Measurements from ENCODE around the gene CCSER1.
"Not testable (repeated sequence)": the region's sequence is repeated elsewhere in the genome, so short reads cannot be mapped to it uniquely, and the experiment has no call there.

Gene CCSER1

DNA sequence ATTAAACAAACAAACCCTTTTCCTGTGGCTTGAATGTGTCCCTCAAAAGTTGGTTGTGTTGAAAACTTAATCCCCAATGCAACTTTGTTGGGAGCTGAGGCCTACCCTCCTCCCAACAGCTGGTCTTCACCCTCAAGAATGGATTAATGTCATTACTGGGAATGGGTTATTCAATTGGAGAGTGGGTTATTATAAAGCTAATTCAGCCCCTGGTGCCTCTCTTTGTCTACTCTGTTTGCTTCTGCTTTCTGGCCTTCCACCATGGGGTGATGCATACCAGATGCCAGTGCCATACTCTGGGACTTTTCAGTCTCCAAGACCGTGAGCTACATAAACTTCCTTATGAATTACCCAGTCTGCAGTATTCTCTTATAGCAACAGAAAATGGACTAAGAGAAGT lies 706.5 kb downstream of the CCSER1 start:
- DNase-seq (ENCODE audit: low read depth in 2 of 2) = no peak

DNA sequence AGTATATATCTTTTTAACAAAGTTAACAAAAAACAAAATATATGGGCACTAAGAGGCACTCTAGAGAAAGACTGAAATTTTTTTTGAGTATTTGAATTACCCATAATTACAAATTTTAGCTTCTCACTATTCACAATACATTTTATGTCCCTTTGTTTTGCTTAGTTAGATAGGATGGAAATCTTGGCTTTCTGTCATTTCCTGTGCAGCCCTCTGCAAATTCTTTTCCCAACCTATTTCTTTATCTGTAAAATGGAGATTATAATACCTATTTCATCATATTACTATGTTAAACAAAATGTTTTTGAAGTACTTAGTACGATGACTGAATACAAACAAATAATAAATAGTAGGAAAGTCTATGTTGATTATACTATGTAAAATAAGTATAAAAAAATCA lies 710.0 kb downstream of the CCSER1 start:
- DNase-seq (ENCODE audit: low read depth in 2 of 2) = no peak

- DNase-seq (ENCODE audit: low read depth in 2 of 2) = not testable (repeated sequence)
Measured at GRCh38 chr4:90838859-90839258, 711.7 kb downstream of the CCSER1 start.

- no peak for DNase-seq (ENCODE audit: low read depth in 2 of 2)
Measured at GRCh38 chr4:90840291-90840690, 713.1 kb downstream of the CCSER1 start.

- DNase-seq (ENCODE audit: low read depth in 2 of 2) = no peak
Measured at GRCh38 chr4:90840828-90841227, 713.6 kb downstream of the CCSER1 start.

GRCh38 chr4:90841676-90842075 lies 714.5 kb downstream of the CCSER1 start:
- DNase-seq (ENCODE audit: low read depth in 2 of 2) = no peak

GRCh38 chr4:90842960-90843359 lies 715.8 kb downstream of the CCSER1 start:
- no peak for DNase-seq (ENCODE audit: low read depth in 2 of 2)

- DNase-seq (ENCODE audit: low read depth in 2 of 2) = no peak
Measured at GRCh38 chr4:90844241-90844640, 717.0 kb downstream of the CCSER1 start.

GRCh38 chr4:90845777-90846176 lies 718.6 kb downstream of the CCSER1 start:
- no peak for DNase-seq (ENCODE audit: low read depth in 2 of 2)

- DNase-seq (ENCODE audit: low read depth in 2 of 2) = no peak
Measured at GRCh38 chr4:90852237-90852636, 725.0 kb downstream of the CCSER1 start.

DNA sequence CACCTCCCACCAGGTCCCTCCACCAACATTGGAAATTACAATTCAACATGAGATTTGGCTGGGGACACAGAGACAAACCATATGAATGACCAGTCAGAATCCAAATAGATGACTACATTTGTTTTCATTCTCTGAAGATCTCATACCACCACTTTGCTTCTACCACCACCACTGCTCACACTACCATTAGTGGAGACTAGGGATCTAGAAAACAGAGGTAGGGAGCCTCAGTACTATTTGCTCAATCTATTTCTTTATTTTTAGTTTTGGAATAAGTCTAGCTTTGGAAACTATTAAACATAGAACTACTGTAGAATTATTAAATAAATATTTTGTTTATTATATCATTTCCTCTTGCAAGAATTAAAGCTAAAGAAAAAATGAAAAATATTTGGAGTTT lies 727.9 kb downstream of the CCSER1 start:
- no peak for DNase-seq (ENCODE audit: low read depth in 2 of 2)

DNA sequence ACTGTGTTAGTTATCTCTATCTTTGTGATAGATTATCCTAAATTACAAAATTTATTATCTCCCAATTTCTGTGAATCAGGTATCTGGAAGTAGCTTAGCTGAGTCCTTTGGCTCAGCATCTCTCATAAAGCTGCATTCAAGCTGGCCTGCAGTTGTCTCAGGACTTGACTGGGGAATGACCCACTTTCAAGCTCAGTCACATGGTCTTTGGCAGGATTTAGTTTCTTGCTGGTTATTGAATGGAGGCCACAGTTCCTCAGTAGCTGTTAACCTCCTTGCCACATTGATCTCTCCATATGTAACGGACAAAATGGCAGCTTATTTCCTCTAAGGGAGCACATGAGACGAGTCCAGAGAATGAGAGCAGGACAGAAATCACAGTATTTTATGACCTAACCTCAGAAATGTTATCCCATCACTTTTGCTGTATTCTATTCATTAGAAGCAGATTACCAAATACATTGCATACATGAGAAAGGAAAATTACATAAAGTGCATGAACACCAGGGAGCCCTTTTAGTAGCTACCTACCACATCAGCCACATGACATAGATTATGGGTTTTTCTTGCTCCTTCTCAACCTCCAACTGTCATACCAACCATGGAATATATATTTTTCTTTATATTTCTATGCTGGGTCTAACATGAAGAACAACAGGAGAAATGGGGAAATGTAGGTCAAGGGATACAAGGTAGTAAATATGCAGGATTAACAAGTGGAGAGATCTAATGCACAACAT lies 730.1 kb downstream of the CCSER1 start:
- no peak for DNase-seq (ENCODE audit: low read depth in 2 of 2)

DNA sequence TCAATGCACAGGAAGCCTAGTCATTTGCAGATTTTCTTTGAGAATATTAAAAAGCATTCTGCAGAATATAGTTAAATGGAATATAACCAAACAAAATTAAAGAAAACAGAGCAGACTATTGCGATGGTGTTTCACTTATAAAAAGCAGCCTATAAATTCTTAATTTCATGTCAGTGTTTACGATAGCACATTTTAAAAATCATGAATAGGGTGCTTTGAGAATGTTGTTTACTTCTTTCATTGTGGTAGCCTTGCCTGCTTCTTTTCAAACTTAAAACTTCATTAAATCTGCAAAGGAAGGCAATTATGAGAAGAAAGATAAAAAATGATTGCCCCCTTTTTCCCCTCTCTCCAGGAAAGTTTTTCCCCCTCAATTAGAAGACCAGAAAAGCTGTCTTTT lies 748.6 kb downstream of the CCSER1 start:
- no peak for DNase-seq (ENCODE audit: low read depth in 2 of 2)

DNA sequence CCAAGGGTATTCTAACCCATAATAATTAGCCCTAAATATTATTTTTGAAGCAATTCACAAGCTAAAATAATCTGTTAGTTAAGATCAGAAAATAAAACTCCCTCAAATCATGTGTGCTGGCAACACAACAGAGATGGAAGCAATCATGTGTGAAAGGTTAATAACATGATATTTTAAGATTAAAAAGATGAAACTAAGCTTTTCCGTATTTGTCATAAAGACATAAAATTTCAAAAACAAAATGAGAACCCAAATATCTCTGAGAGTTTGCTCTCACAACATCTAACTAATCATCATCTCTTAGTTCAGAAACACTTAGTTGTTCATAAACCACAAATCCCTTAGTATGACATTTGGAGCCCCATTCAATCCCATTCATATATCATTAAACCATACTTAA lies 749.1 kb downstream of the CCSER1 start:
- no peak for DNase-seq (ENCODE audit: low read depth in 2 of 2)

DNA sequence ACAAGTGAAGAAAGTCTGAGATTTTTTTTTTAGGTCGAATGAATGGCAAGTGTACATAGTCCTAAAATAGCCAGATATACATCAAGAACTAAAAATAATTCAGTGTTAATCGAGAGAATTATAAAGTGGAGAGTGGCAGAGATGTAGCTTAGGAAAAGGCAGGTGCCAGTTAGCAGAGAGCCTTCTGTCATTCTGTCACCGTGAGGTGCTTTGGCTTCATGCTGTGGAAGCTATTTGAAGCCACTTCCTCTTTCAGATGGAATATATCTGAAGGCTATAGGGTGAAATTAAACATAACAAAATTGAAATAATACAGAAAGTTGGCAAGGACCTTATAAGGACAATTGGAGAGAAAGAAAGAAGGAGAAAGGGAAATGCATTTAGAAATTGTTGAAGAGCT lies 756.3 kb downstream of the CCSER1 start:
- DNase-seq (ENCODE audit: low read depth in 2 of 2) = no peak

- no peak for DNase-seq (ENCODE audit: low read depth in 2 of 2)
Measured at GRCh38 chr4:90888571-90888970, 761.4 kb downstream of the CCSER1 start.

DNA sequence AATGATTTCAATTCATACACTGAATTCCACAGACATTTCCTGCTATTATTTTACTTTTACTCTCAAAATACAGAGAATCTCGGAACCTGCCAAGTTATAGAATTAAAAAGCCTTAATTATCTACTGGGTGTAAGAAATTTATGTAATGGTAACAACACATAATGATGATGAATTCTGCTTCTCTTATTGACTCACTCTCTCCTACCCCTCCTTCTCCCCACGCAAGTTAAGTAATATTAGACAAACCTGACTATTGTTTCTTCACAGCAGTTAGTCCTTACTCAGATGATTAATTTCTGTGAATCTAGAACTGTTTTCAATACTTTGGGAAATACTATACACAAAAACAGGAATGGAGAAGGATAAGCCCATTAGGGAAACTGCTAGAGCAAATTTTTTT lies 762.0 kb downstream of the CCSER1 start:
- DNase-seq (ENCODE audit: low read depth in 2 of 2) = no peak

- not testable (repeated sequence) for DNase-seq (ENCODE audit: low read depth in 2 of 2)
Measured at GRCh38 chr4:90903413-90903812, 776.2 kb downstream of the CCSER1 start.

GRCh38 chr4:90904021-90904420 lies 776.8 kb downstream of the CCSER1 start:
- DNase-seq (ENCODE audit: low read depth in 2 of 2) = no peak

DNA sequence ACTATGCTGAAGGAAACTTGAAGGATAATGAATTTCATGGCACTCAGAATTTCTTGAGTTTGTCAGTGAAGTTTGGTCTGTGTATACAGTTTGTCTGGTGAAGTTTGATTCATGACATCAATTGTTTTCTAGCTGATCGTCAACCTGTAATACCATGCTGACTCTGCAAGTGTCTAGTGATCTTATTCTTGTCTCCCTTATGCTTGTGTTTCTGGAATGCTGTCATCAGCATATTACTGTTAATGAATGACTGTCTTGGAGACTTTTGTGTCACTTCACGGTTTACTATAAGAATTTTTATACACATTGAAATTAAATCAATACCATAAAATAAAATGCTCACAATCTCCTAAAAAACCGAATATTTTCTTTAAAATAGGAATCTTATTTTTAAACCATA lies 779.0 kb downstream of the CCSER1 start:
- DNase-seq (ENCODE audit: low read depth in 2 of 2) = no peak

- not testable (repeated sequence) for DNase-seq (ENCODE audit: low read depth in 2 of 2)
Measured at GRCh38 chr4:90911724-90912434, 784.7 kb downstream of the CCSER1 start.

- DNase-seq (ENCODE audit: low read depth in 2 of 2) = no peak
Measured at GRCh38 chr4:90922174-90922573, 795.0 kb downstream of the CCSER1 start.

GRCh38 chr4:90926957-90927356 lies 799.8 kb downstream of the CCSER1 start:
- DNase-seq (ENCODE audit: low read depth in 2 of 2) = no peak

All from stimulated activated CD8-positive, alpha-beta memory T cell treated with anti-CD3 and anti-CD28 coated beads, Interleukin-7, amount 100 ng/mL, for 1 hour (primary cell).